DND-41 (cell line): Measurements from ENCODE around the gene CYP2W1.

Experiments
- EZH2 ChIP-seq: IDR thresholded peaks from 3 replicates; pipeline ENCODE4 v1.6.1; 2012; ENCODE audit warnings: borderline replicate concordance, low read depth, mild to moderate bottlenecking, moderate library complexity, low read length, inconsistent platforms; ENCODE audit not compliant: severe bottlenecking
- TF ChIP-seq, protein P1 (sequence below): IDR thresholded peaks from 2 replicates; pipeline ENCODE4 v1.5.1; 2012; ENCODE audit warnings: borderline replicate concordance, low read length, moderate library complexity, mild to moderate bottlenecking; ENCODE audit not compliant: poor library complexity, severe bottlenecking; ENCODE audit errors: extremely low read depth

DNA sequence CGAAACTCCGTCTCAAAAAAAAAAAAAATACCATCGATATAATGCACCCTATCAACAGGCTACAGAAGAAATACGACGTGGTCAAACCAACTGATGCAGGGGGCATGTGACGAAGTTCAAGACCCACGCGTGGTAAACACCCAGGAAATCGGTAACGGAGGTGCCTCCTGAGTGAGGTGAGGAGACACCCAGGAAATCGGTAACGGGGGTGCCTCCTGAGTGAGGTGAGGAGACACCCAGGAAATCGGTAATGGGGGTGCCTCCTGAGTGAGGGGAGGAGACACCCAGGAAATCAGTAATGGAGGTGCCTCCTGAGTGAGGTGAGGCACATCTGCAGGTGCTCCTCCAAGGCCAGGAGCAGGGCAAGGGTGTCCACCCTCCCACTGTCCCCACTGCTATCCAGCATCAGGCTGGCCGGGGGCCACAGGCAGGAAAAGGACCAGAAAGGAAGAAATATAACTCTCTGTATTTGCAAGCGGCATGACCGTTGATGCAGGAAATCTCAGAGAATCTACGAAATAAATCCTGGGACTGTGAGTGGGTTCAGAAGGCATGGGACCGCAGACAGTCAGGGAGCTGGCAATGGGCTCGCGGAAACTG lies 50.7 kb downstream of the CYP2W1 start:
- TF ChIP-seq, protein P1, sequence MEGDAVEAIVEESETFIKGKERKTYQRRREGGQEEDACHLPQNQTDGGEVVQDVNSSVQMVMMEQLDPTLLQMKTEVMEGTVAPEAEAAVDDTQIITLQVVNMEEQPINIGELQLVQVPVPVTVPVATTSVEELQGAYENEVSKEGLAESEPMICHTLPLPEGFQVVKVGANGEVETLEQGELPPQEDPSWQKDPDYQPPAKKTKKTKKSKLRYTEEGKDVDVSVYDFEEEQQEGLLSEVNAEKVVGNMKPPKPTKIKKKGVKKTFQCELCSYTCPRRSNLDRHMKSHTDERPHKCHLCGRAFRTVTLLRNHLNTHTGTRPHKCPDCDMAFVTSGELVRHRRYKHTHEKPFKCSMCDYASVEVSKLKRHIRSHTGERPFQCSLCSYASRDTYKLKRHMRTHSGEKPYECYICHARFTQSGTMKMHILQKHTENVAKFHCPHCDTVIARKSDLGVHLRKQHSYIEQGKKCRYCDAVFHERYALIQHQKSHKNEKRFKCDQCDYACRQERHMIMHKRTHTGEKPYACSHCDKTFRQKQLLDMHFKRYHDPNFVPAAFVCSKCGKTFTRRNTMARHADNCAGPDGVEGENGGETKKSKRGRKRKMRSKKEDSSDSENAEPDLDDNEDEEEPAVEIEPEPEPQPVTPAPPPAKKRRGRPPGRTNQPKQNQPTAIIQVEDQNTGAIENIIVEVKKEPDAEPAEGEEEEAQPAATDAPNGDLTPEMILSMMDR, result no peak
- no peak for TF ChIP-seq EZH2
